NB4 (cell line): ENCODE measurements around the gene DIP2C.

Experiments
- DNase-seq: peaks from one replicate; pipeline ENCODE4 v3.0.0; 2010; ENCODE audit warnings: low read depth
- H3K4me3 ChIP-seq: one replicate; pipeline ENCODE4 v1.5.1; 2011; ENCODE audit warnings: mild to moderate bottlenecking, low read depth, low read length, moderate library complexity
- CTCF ChIP-seq: IDR thresholded peaks from one replicate; pipeline ENCODE4 v1.5.1; 2012; ENCODE audit warnings: low read depth, low read length
- MAX ChIP-seq: IDR thresholded peaks from 2 replicates; pipeline ENCODE4 v1.6.1; 2011; ENCODE audit warnings: low read depth, low read length
- MYC ChIP-seq: IDR thresholded peaks from 2 replicates; pipeline ENCODE4 v1.6.1; 2011; ENCODE audit warnings: low read depth, low read length
- POLR2A ChIP-seq: IDR thresholded peaks from 2 replicates; pipeline ENCODE4 v1.6.1; 2011; ENCODE audit warnings: mild to moderate bottlenecking; ENCODE audit not compliant: insufficient read length; ENCODE audit errors: extremely low read depth

The DIP2C gene

GRCh38 chr10:625751-626711 lies 63.4 kb downstream of the DIP2C start:
- TF ChIP-seq MYC (no peak), CTCF (no peak)
- DNase-seq, result no peak
- no peak overlapping the region for H3K4me3 ChIP-seq

GRCh38 chr10:625333-625696 lies 64.2 kb downstream of the DIP2C start:
- TF ChIP-seq MYC (peak; percentile 4; the same call in 1 of the 2 replicates), CTCF (no peak)
- no peak for DNase-seq
- H3K4me3 ChIP-seq, result no peak overlapping the region

GRCh38 chr10:624605-625332 lies 64.7 kb downstream of the DIP2C start:
- DNase-seq, result peak; percentile 85
- TF ChIP-seq MAX, result peak; percentile 43; the same call in 1 of the 2 replicates
- 0 out of 2 replicates have a peak, but pooled peaks have one; percentile 53 for TF ChIP-seq MYC
- no peak for TF ChIP-seq POLR2A
- no peak overlapping the region for H3K4me3 ChIP-seq

GRCh38 chr10:624312-624604 lies 65.2 kb downstream of the DIP2C start:
- TF ChIP-seq MYC (no peak), POLR2A (no peak), CTCF (no peak), MAX (no peak)
- H3K4me3 ChIP-seq, result no peak overlapping the region

GRCh38 chr10:623477-624311 lies 65.8 kb downstream of the DIP2C start:
- DNase-seq, result no peak
- TF ChIP-seq MAX (no peak), CTCF (no peak), MYC (no peak), POLR2A (no peak)
- H3K4me3 ChIP-seq, result no peak overlapping the region

More at GRCh38 chr10:624312-624604, 65.2 kb downstream of the DIP2C start:
- no peak for DNase-seq

GRCh38 chr10:623014-623413 lies 66.5 kb downstream of the DIP2C start:
- no peak overlapping the region for H3K4me3 ChIP-seq
- TF ChIP-seq CTCF (no peak), POLR2A (no peak), MAX (no peak)
- DNase-seq, result no peak
